ENCODE measurements around the gene PPP2R2B.

Gene PPP2R2B

GRCh38 chr5:146884066-146884626 lies 5.6 kb upstream of the PPP2R2B start:
- no peak for DNase-seq (ENCODE audit: low read depth)

GRCh38 chr5:146883511-146883910 lies 5.0 kb upstream of the PPP2R2B start:
- DNase-seq (ENCODE audit: low read depth) = no peak

- no peak for DNase-seq (ENCODE audit: low read depth)
These were observed 2.4 kb upstream of the PPP2R2B start for GRCh38 chr5:146880966-146881365.

- no peak for DNase-seq (ENCODE audit: low read depth)
These were observed 628 bp downstream of the PPP2R2B start for GRCh38 chr5:146877783-146878475.

- DNase-seq (ENCODE audit: low read depth) = no peak
These were observed 1.3 kb downstream of the PPP2R2B start for GRCh38 chr5:146877178-146877681.

- DNase-seq (ENCODE audit: low read depth) = no peak
These were observed 5.2 kb downstream of the PPP2R2B start for GRCh38 chr5:146873186-146873917.

GRCh38 chr5:146872188-146872587 lies 6.4 kb downstream of the PPP2R2B start:
- DNase-seq (ENCODE audit: low read depth) = no peak

- DNase-seq (ENCODE audit: low read depth) = no peak
These were observed 10.4 kb downstream of the PPP2R2B start for GRCh38 chr5:146867996-146868708.

GRCh38 chr5:146866263-146866662 lies 12.3 kb downstream of the PPP2R2B start:
- DNase-seq (ENCODE audit: low read depth) = no peak

- no peak for DNase-seq (ENCODE audit: low read depth)
These were observed 15.9 kb downstream of the PPP2R2B start for GRCh38 chr5:146862641-146863040.

GRCh38 chr5:146860213-146860893 lies 18.2 kb downstream of the PPP2R2B start:
- no peak for DNase-seq (ENCODE audit: low read depth)

- DNase-seq (ENCODE audit: low read depth) = no peak
These were observed 26.5 kb downstream of the PPP2R2B start for GRCh38 chr5:146852089-146852488.

GRCh38 chr5:146851133-146851532 lies 27.4 kb downstream of the PPP2R2B start:
- no peak for DNase-seq (ENCODE audit: low read depth)

GRCh38 chr5:146849694-146850303 lies 28.8 kb downstream of the PPP2R2B start:
- no peak for DNase-seq (ENCODE audit: low read depth)

GRCh38 chr5:146848133-146848532 lies 30.4 kb downstream of the PPP2R2B start:
- DNase-seq (ENCODE audit: low read depth) = no peak

GRCh38 chr5:146840016-146840415 lies 38.5 kb downstream of the PPP2R2B start:
- no peak for DNase-seq (ENCODE audit: low read depth)

GRCh38 chr5:146836226-146836842 lies 42.2 kb downstream of the PPP2R2B start:
- no peak for DNase-seq (ENCODE audit: low read depth)

GRCh38 chr5:146832985-146833732 lies 45.4 kb downstream of the PPP2R2B start:
- no peak for DNase-seq (ENCODE audit: low read depth)

- no peak for DNase-seq (ENCODE audit: low read depth)
These were observed 50.2 kb downstream of the PPP2R2B start for GRCh38 chr5:146828385-146828784.

- no peak for DNase-seq (ENCODE audit: low read depth)
These were observed 50.7 kb downstream of the PPP2R2B start for GRCh38 chr5:146827901-146828300.
